NCI-H2196 (cell line): Measurements from ENCODE around the gene SHISA4.
"Not testable (repeated sequence)": the region's sequence is repeated elsewhere in the genome, so short reads cannot be mapped to it uniquely, and the experiment has no call there.

Source experiments
- DNase-seq: peaks from one replicate; lab custom pipeline; 2025; ENCODE audit not compliant: unreplicated experiment; lab: John Stamatoyannopoulos, UW

SHISA4 gene

GRCh38 chr1:201925301-201925567 lies 36.5 kb downstream of the SHISA4 start:
- DNase-seq, result no peak

GRCh38 chr1:201925981-201926645 lies 37.4 kb downstream of the SHISA4 start:
- DNase-seq, result no peak

- DNase-seq, result no peak
Measured at GRCh38 chr1:201928266-201928665, 39.6 kb downstream of the SHISA4 start.

- DNase-seq, result no peak
Measured at GRCh38 chr1:201930137-201930536, 41.4 kb downstream of the SHISA4 start.

- no peak for DNase-seq
Measured at GRCh38 chr1:201930803-201931202, 42.1 kb downstream of the SHISA4 start.

- DNase-seq, result no peak
Measured at GRCh38 chr1:201933840-201934430, 45.2 kb downstream of the SHISA4 start.

- DNase-seq, result no peak
Measured at GRCh38 chr1:201937624-201938213, 49.0 kb downstream of the SHISA4 start.

GRCh38 chr1:201938440-201939035 lies 49.8 kb downstream of the SHISA4 start:
- no peak for DNase-seq

- no peak for DNase-seq
Measured at GRCh38 chr1:201939148-201939547, 50.5 kb downstream of the SHISA4 start.

GRCh38 chr1:201939574-201939973 lies 50.9 kb downstream of the SHISA4 start:
- DNase-seq, result no peak

GRCh38 chr1:201940316-201940715 lies 51.6 kb downstream of the SHISA4 start:
- DNase-seq, result not testable (repeated sequence)

GRCh38 chr1:201941420-201942128 lies 52.9 kb downstream of the SHISA4 start:
- peak; percentile 47 for DNase-seq

- DNase-seq, result no peak
Measured at GRCh38 chr1:201942129-201942495, 53.4 kb downstream of the SHISA4 start.
